MG63 (cell line): ENCODE results near the gene IQCH. TPM values are rescaled to one million over a fixed set of nuclear protein-coding genes. Genes with fewer than 3 reads are reported as not detected.

Experiments used
- DNase-seq: peaks from one replicate; pipeline ENCODE4 v3.0.0-alpha.2; 2020
- H3K27me3 ChIP-seq: fragments of 250-450 bp; sonication (Bioruptor Pico); 2 replicates; pipeline ENCODE4 v1.5.1; 2020; ENCODE audit warnings: mild to moderate bottlenecking, moderate library complexity
- H3K36me3 ChIP-seq: fragments of 250-450 bp; sonication (Bioruptor Pico); 2 replicates; pipeline ENCODE4 v1.5.1; 2020; ENCODE audit warnings: mild to moderate bottlenecking, moderate library complexity
- H3K4me3 ChIP-seq: fragments of 250-450 bp; sonication (Bioruptor Pico); 2 replicates; pipeline ENCODE4 v1.5.1; 2020; ENCODE audit warnings: mild to moderate bottlenecking, moderate library complexity
- H3K9me3 ChIP-seq: fragments of 250-450 bp; sonication (Bioruptor Pico); 2 replicates; pipeline ENCODE4 v1.5.1; 2020; ENCODE audit warnings: mild to moderate bottlenecking, moderate library complexity
- total RNA-seq: library from RNA; depleted of rRNA; stranded (reverse); fragments of >200 nt; shearing (Covaris generic); gene quantifications from 2 replicates; pipeline ENCODE4 v1.2.3, GENCODE V29; 2014; ENCODE audit warnings: low replicate concordance

The IQCH gene
- total RNA-seq, 1 experiment from 2014 or later = 3.5 TPM

DNA sequence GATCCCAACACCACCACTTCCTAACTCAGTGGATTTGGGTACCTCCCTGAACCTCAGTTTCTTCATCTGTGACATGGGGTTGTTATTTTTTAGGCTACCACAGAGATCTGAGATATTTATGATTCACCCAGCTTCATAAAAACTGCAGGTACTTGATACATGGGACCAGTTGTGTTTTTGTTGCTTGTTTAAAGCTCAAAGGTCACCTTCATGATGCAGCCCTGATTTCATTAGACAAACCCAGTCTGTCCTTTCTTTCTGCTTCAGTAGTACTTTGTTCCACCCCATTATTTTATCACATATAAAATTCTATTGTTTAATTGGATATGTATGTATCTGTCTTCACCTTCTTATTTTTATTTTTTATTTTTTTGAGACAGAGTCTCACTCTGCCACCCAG is 208.9 kb downstream of the IQCH start:
- no peaks in the 10 kb centered on the region for H3K36me3 ChIP-seq
- no peaks in the 10 kb centered on the region for H3K9me3 ChIP-seq
- DNase-seq = no peak
- no peak overlapping the region for H3K4me3 ChIP-seq
- no peaks in the 10 kb centered on the region for H3K27me3 ChIP-seq

DNA sequence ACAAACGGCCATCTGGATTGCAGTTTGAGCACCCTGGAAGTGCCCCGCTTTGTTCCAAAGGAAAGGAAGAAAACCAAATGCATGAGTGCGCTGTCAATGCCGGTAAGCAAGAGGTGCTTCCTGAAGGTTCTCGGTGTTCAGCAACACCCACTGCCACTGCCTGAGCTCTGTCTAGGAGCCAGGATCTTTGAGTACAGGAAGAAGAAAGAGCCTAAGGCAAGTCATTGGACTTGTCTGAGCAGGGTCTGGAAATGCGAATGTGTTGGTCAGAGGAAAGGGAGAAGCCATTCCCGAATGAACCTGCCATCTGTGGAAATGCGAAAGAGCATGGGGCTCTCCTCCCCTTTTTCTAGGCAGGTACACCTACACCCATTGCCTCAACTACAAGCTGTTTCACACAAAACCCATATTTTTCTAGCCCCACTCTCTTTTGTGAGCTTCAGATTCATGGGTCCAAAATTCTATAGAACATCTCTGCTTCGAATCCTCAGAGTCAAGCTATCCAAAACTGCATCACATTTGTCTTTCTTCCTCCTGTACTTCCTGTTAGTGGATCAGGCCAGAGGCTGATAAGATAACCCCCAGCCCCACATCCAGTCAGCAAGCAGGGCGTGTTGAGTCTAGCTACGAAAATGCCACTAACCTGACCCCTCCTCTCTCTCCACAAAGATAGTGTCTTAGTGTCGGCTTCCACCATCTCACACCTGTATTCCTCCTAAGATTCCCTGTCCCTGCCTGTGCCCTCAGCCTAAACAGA is 210.8 kb downstream of the IQCH start:
- Histone ChIP-seq H3K27me3 (no peaks in the 10 kb centered on the region), H3K36me3 (no peaks in the 10 kb centered on the region), H3K4me3 (no peak overlapping the region), H3K9me3 (no peaks in the 10 kb centered on the region)
- no peak for DNase-seq

DNA sequence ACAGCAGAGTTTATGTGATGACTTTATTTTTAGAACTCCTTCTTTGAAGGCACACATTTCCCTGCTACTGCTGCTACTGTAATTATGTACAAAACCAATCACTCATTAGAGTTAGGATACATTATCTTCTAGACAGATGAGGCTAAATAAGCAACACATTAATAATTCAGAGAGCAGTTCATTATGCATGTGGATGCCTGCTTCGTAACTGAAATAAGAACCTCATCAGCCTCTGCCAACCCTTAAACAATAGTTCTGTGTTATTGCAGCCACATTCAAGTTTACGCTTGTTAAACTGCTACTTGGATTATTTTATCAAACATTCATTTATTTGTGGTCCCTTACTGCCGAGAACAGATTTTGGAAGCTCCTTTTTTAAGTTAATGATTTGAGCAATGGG is 213.8 kb downstream of the IQCH start:
- Histone ChIP-seq H3K27me3 (no peaks in the 10 kb centered on the region), H3K36me3 (no peaks in the 10 kb centered on the region), H3K9me3 (no peaks in the 10 kb centered on the region), H3K4me3 (no peak overlapping the region)
- no peak for DNase-seq

DNA sequence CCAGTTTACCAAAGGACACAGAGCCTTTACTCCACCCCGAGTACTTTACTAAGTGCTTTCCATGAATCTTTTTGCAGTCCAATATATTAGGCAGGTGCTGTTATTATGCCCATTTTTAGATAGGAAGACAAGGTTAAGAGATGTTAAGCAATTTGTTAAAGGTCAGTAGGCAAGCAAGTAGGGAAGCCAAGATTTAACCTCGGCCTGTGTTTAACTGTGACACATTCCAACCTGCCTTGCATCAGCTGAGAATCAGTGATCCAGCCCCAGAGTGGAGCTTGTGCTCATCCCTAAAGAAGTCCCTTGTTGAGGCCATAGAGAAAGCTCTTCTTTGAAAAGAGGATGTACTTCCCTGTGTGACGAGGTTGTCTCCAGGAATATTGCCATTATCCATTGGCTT is 215.1 kb downstream of the IQCH start:
- no peak for DNase-seq
- H3K27me3 ChIP-seq = no peaks in the 10 kb centered on the region
- H3K4me3 ChIP-seq = no peak overlapping the region
- no peaks in the 10 kb centered on the region for H3K36me3 ChIP-seq
- H3K9me3 ChIP-seq = no peaks in the 10 kb centered on the region

DNA sequence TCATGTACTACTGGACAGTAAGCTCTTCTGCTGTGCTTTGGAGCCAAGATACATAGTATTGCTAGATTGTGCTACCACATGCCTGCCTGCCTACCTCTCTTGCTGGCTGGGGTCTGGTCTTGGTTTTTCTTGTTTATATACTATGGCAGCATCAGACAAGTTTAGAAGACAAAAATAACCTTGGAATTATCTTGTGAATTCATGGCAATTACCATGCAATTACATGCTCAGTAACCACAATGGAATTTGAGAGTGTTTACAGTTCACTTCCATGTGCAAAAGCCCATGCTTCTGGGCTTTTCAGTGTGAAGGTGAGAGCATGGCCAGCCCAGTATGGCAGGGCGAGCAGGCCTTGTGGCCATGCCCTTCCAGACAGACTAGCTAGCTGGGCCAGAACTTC is 218.4 kb downstream of the IQCH start:
- Histone ChIP-seq H3K36me3 (no peaks in the 10 kb centered on the region), H3K9me3 (no peaks in the 10 kb centered on the region), H3K27me3 (no peaks in the 10 kb centered on the region), H3K4me3 (no peak overlapping the region)
- peak; percentile 25 for DNase-seq

DNA sequence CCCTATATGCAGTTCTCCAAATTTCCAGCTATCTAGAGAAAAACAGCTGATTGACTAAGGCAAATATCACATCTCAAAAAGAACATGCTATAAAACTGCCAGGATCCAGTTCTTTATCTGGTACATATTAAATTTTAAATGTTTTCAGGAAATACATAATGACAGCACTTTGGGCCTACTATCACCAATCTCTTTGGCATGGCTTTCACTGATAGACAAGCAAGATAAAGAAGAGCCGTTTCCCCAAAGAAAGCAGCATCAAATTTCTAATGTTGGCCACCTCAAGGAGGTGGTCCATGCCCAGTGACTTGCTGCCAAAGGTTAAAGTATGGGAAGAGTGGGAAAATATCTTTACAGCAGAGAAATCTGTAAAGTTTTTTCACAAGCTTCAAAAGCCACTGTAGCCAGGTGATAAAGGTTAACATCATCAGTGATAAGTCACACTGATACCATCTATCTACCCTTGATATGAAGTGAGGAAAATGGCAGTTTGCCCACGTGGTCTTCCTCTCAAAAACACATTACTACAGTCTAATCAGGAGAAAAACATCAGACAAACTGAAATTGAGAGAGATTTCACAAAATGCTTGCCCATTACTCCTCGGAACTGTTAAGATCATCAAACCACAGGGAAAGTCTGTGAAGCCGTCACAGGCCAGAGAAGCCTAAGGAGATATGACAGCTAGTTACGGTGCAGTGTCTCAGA is 220.0 kb downstream of the IQCH start:
- no peak for DNase-seq
- H3K36me3 ChIP-seq = no peaks in the 10 kb centered on the region
- H3K9me3 ChIP-seq = no peaks in the 10 kb centered on the region
- no peaks in the 10 kb centered on the region for H3K27me3 ChIP-seq
- no peak overlapping the region for H3K4me3 ChIP-seq

DNA sequence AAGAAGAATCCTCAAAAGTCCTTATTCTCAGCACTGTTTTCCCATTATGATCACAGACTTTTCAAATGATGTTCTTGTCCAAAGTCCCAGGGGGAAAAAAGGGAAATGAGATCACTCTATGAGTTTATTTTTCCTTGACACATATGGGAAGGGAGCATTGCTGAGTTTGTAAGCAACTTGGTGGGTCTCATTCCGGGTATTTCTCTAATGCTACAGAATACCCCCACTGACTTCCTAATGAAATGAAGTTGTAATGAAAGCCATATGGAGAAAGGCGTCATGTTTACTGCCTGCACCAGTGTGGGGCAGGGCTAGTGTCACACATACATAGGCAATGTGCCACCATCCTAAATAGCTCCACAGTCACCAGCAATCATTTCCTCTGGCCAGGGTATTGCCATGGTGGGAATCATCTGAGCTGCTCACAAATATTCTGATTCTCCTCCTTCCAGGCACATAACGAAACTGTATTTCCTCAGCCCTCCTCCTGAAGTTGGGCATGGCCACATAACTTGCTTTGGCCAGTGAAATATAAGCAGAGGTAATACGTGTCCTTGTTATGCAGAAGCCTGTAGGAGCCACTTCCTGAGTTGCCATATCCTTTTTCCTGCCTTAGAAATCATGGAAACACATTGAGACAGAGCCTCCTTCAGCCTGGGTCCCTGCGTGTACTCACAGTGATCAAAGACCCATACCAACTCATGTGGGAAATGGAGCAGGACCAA is 225.4 kb downstream of the IQCH start:
- H3K9me3 ChIP-seq = peaks cover 7% of the 10 kb centered on the region; the same call in 1 of the 2 replicates
- peak; percentile 8 for DNase-seq
- no peaks in the 10 kb centered on the region for H3K36me3 ChIP-seq
- H3K4me3 ChIP-seq = no peak overlapping the region
- no peaks in the 10 kb centered on the region for H3K27me3 ChIP-seq

DNA sequence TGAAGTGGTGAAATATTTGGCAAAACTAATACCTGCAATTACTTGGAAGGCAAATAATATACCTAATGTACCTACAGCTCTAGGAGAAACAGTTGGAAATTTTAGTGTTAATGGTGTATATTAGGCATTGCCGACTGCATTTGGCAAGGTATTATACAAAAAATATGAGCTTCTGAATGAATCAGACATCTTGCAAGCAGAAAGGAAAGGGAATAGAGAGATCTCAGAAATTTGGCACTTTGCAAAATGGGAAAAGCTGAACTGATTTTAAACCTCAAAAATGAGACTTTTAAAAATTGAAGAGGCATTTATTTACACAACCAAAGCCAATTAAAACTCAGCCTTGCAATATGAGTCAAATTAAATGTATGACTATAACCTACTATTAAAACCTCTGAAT is 226.2 kb downstream of the IQCH start:
- no peak overlapping the region for H3K4me3 ChIP-seq
- no peak for DNase-seq

DNA sequence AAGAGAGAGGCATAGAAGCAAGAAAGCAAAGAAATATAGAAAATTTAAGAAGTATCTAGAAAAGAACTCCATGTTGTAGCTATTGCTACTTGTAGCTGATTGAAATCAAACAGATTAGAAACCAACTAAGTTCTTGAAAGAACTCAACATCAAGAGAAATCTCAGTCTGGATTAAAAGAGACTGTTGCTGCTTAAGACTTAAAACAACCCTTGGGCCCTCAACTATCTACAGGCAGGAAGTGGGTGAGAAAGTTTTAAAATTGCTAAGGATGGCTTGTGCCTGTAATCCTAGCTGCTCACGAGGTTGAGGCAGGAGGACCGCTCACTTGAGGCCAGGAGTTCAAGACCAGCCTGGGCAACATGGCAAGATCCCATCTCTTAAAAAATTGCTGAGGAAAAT is 227.1 kb downstream of the IQCH start:
- Histone ChIP-seq H3K4me3 (no peak overlapping the region), H3K9me3 (peaks cover 7% of the 10 kb centered on the region; the same call in 1 of the 2 replicates), H3K36me3 (no peaks in the 10 kb centered on the region), H3K27me3 (no peaks in the 10 kb centered on the region)
- no peak for DNase-seq

More for the DNA sequence above, 226.2 kb downstream of the IQCH start:
- Histone ChIP-seq H3K36me3 (no peaks in the 10 kb centered on the region), H3K27me3 (no peaks in the 10 kb centered on the region), H3K9me3 (peaks cover 7% of the 10 kb centered on the region; the same call in 1 of the 2 replicates)

DNA sequence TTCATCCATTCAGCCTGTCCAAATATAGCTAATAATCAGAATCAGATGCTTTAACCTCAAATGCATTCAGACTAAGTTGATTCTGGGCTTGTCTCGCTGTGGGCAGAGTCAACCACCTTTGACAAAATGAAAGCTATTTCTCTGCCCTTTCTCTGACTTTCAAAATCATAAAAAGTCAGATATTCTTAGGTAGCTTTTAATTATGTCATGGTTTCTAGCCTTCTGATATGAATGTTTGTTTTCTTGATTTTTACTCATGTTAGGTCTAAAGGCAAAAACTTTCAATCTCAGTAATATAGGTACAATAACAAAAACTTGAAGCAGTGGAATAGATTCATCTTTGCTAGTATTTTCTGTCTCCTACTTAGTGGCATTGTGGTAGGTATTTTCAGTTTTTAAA is 241.0 kb downstream of the IQCH start:
- Histone ChIP-seq H3K9me3 (no peaks in the 10 kb centered on the region), H3K36me3 (no peaks in the 10 kb centered on the region), H3K27me3 (no peaks in the 10 kb centered on the region), H3K4me3 (no peak overlapping the region)
- no peak for DNase-seq

DNA sequence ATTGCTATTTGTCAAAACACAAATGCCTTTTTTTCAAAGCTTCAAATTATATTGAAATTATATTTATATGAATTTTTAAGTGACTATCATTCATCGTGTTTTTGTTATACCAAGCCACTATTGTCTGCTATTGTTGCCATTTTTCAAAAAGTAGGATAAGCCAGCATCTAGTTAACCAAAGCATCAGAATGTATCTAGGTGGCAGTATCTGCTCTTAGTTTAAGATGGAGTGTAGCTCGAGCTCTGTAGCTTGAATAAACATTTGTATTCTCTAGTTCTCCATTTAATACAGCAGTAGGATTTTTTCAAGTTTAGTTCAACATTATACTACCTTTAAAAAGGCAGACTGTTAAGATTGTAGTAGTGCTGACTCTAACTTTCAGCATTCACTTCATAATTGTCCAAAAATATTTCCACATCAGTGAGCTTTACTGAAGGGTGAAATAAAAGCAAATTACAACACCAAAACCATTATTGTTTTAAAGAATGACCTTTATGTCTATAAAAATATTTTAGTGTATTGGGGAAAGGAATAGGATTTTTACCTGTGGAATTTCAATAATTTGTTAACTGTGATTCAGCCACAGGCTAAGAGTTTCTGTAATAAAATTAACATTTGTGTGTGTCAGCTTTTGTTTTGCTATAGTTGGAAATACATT is 246.7 kb downstream of the IQCH start:
- no peaks in the 10 kb centered on the region for H3K9me3 ChIP-seq
- H3K4me3 ChIP-seq = no peak overlapping the region
- H3K36me3 ChIP-seq = no peaks in the 10 kb centered on the region
- no peak for DNase-seq
- H3K27me3 ChIP-seq = no peaks in the 10 kb centered on the region

DNA sequence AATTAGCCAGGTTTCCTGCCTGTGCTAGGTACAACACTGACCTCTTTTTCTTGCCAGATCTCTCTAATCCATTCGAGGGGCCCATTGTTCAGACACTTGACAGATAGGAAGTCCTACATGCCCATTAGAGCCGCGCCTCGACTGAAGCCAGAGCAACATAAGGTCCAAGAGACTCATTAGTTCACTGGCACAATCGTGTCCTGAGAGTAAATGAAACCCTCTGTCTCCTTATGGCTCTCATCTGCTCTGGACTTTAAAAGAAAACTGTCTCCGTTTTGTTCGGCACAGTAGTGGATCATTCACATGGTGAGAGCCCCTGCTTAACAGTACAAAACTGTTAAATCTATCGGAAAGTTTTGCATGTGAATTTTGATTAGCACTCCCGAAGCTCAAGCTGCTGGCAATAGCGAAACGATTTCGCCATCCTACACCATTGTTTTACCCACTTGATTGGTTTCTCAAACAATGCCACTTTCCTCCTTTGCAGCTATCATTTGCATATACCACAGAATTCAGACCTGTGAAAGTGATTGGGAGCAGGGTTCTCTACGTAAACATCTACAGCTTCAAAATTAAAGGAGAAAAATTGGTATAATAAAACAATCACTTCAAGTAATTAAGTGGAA is 247.4 kb downstream of the IQCH start:
- Histone ChIP-seq H3K4me3 (no peak overlapping the region), H3K27me3 (no peaks in the 10 kb centered on the region), H3K36me3 (no peaks in the 10 kb centered on the region), H3K9me3 (no peaks in the 10 kb centered on the region)
- DNase-seq = no peak

DNA sequence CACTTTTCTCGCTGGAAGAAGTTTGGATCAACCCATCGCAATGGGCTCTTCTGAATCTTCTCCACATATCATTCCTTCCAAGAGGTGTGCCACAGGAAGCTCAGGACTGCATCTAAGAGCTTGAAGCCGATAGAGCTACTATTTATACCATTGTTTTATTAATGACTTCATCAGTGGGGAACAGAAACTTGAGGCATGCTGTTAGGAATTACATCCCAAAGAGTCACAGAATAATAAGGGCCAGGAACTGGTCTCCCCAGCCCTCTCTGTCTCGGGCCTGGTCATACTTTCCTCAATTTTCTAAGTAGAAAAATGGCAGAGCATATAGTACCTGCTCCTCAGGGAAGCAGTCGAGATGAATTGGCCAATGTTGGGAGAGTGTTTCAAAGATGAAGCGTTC is 249.5 kb downstream of the IQCH start:
- H3K9me3 ChIP-seq = no peaks in the 10 kb centered on the region
- H3K4me3 ChIP-seq = no peak overlapping the region
- H3K36me3 ChIP-seq = no peaks in the 10 kb centered on the region
- no peaks in the 10 kb centered on the region for H3K27me3 ChIP-seq
- DNase-seq = no peak

DNA sequence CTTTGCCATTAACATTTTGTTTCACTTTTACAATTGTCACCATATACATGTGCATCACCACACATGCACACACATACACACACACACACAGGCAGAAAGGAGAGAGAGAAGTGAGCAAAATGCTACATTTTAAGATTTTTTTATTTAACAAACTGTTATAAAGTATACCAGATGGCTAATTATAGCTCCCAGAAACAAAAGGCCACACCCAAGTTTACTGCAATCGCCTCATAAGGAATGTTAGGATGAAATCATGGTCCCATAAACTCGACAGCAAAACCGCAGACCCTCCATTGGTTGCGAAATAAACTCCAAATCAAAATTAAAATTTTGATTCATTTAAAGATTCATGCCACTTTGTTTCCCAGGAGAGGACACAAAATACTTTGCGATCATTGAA is 250.2 kb downstream of the IQCH start:
- Histone ChIP-seq H3K4me3 (no peak overlapping the region), H3K27me3 (no peaks in the 10 kb centered on the region), H3K36me3 (no peaks in the 10 kb centered on the region), H3K9me3 (no peaks in the 10 kb centered on the region)
- DNase-seq = no peak

DNA sequence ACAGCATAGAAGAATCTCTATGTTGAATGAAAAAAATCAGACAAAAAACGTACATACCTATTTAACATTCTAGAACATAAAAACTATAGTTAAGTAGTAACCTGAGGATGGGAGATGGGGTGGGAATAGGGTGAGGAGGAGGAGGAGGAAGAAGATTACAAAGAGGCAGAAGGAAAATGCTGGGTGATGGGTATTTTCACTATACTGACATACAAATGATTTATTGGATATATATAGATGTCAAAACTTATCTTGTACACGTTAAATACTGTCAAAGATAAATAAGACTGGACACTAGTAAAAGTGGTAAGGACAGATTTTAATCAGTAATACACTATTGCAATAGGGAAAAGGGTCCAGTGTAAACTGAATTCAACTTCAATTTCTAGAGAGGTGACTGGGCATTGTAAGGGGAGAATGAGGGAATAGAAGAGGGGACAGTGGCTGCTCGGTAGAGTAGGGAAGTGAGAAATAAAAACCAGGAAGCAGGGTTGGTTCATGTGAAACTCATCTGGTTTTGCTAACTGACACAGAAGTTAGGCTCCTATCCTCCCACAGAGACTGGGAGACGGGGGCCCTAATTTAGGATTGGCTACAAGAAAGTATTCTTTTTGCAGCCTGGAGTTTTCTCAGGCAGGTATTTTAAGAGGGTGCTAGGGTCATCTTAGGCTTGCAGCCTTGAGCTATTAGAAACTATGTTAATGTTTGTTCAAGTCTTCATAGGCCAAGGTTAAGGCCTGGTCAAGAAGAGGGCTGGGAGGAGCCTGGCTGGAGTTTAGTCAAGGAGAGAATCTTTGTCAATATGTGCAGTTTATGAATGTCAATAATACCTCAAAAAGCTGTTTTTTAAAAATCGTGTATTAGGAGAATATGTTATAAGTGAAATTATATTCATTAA is 251.3 kb downstream of the IQCH start:
- Histone ChIP-seq H3K9me3 (no peaks in the 10 kb centered on the region), H3K4me3 (no peak overlapping the region), H3K36me3 (no peaks in the 10 kb centered on the region), H3K27me3 (no peaks in the 10 kb centered on the region)
- DNase-seq = no peak
